ENCODE data around the gene ITLN1. TPM values are rescaled to one million over a fixed set of nuclear protein-coding genes. Genes with fewer than 3 reads are reported as not detected.

ITLN1 gene
- total and polyA plus RNA-seq, 2 donors (not counting 3 experiments of a cell fraction or from before 2014, with no cell fraction given) = 0.12 TPM; not detected in 1

- intact Hi-C loops (cut with micrococcal nuclease) (no loop called here), dilution Hi-C loops (cut with MboI; ENCODE audit: extremely low pct_ligation_motif_present, low sequenced_read_pairs) (no loop called here)
- no peak overlapping the region for H3K4me3 ChIP-seq (replicated peaks in 1 of 3; ENCODE audit: insufficient read depth in 1 of 3, low read depth in 1 of 3, low read length in 3 of 3)
- BruUV-seq (replicated peaks) = no TSS peak
- H3K4me2 ChIP-seq (ENCODE audit: insufficient read depth, low read length) = no peak overlapping the region
- FAIRE-seq (no peak), DNase-seq (ENCODE audit: low read depth, low spot score) (peak; percentile 39)
- H3K36me3 ChIP-seq (ENCODE audit: control insufficient read depth in 2 of 2, extremely low read depth in 1 of 2, insufficient read depth in 2 of 2, low read length in 2 of 2) = no peaks in the 10 kb centered on the region
- no peak overlapping the region for H3K9ac ChIP-seq (replicated peaks; ENCODE audit: extremely low read depth, insufficient read depth, low read length)
- H4K20me1 ChIP-seq (replicated peaks; ENCODE audit: control insufficient read depth, extremely low read depth, insufficient read depth, low read length) = no peaks in the 10 kb centered on the region
- no peaks in the 10 kb centered on the region for H3K79me2 ChIP-seq (ENCODE audit: control insufficient read depth, insufficient read depth, low read length)
- TF ChIP-seq, protein P1, sequence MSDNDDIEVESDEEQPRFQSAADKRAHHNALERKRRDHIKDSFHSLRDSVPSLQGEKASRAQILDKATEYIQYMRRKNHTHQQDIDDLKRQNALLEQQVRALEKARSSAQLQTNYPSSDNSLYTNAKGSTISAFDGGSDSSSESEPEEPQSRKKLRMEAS (IDR thresholded peaks at IDR 0.05; ENCODE audit: insufficient read depth, insufficient read length) = no peak
- TF ChIP-seq POLR2A (IDR thresholded peaks at IDR 0.05; ENCODE audit: low read depth, low read length) (no peak), MYC (IDR thresholded peaks at IDR 0.05; ENCODE audit: low read depth, low read length) (no peak), EZH2 (IDR thresholded peaks at IDR 0.05; ENCODE audit: borderline replicate concordance, low read depth, low read length, severe bottlenecking) (no peak), POLR2AphosphoS5 (IDR thresholded peaks at IDR 0.05; ENCODE audit: insufficient read depth, low read depth, low read length) (no peak), GATA2 (IDR thresholded peaks at IDR 0.05; ENCODE audit: insufficient read depth, insufficient read length, low read depth, low read length) (no peak), FOS (IDR thresholded peaks at IDR 0.05; ENCODE audit: borderline replicate concordance, insufficient read depth, low read length) (no peak), JUN (IDR thresholded peaks at IDR 0.05; ENCODE audit: borderline replicate concordance, insufficient read depth, insufficient read length, low read depth) (no peak), CTCF (IDR thresholded peaks at IDR 0.05; ENCODE audit: extremely low read depth in 1 of 2, insufficient read depth in 1 of 2, low read depth in 1 of 2, low read length in 2 of 2) (no peak)
- no peaks in the 10 kb centered on the region for H3K27me3 ChIP-seq (ENCODE audit: control insufficient read depth in 2 of 2, insufficient read depth in 2 of 2, low read length in 2 of 2)
- H3K27ac ChIP-seq (ENCODE audit: insufficient read depth, low read depth, low read length) = no peak overlapping the region
- no peak overlapping the region for H2AFZ ChIP-seq (ENCODE audit: low read depth, low read length)
- H3K9me3 ChIP-seq (replicated peaks; ENCODE audit: control insufficient read depth, insufficient read depth, low read length) = no peaks in the 10 kb centered on the region
- peaks cover 4% of the 10 kb centered on the region for H3K4me1 ChIP-seq (ENCODE audit: control insufficient read depth, extremely low read depth, insufficient read depth, low read length)
- ChIA-PET CTCF (no interaction called here), POLR2A (no interaction called here)
- no peaks in the 10 kb centered on the region for H3K9me1 ChIP-seq (replicated peaks; ENCODE audit: control insufficient read depth, extremely low read depth, insufficient read depth, low read length)
These were observed 3.9 kb upstream of the ITLN1 start for GRCh38 chr1:160888926-160889325.
